HG02840 (cell line): ENCODE results near the gene EMP1.

ENCODE experiments used
- ATAC-seq: cut with Tn5 transposase; IDR thresholded peaks from one replicate; pipeline ENCODE4 v1.9.1; 2021; ENCODE audit warnings: mild to moderate bottlenecking, moderate library complexity, moderate number of reproducible peaks; ENCODE audit not compliant: unreplicated experiment, low FRiP score

Gene EMP1

GRCh38 chr12:13196130-13196921, at the start of gene EMP1:
TSS of gene EMP1 (plus strand) at chr12:13196726. CDS start at chr12:13211511, 14,785 bp downstream.
- ATAC-seq, result peak; percentile 73

- no peak for ATAC-seq
These were observed 48.6 kb upstream of the EMP1 start for GRCh38 chr12:13147688-13148484.

GRCh38 chr12:13148485-13148847, 48.1 kb upstream of the EMP1 start:
- no peak for ATAC-seq

GRCh38 chr12:13149411-13149810, 47.1 kb upstream of the EMP1 start:
- no peak for ATAC-seq

GRCh38 chr12:13152281-13152680, 44.2 kb upstream of the EMP1 start:
- no peak for ATAC-seq

GRCh38 chr12:13152756-13153155, 43.8 kb upstream of the EMP1 start:
- no peak for ATAC-seq

GRCh38 chr12:13153180-13153579, 43.3 kb upstream of the EMP1 start:
- ATAC-seq, result no peak

GRCh38 chr12:13154027-13154538, 42.4 kb upstream of the EMP1 start:
- ATAC-seq, result no peak

GRCh38 chr12:13154831-13155230, 41.7 kb upstream of the EMP1 start:
- no peak for ATAC-seq

- no peak for ATAC-seq
These were observed 40.2 kb upstream of the EMP1 start for GRCh38 chr12:13156277-13156676.

GRCh38 chr12:13161172-13161571, 35.4 kb upstream of the EMP1 start:
- no peak for ATAC-seq

GRCh38 chr12:13162904-13163303, 33.6 kb upstream of the EMP1 start:
- ATAC-seq, result no peak

- ATAC-seq, result no peak
These were observed 32.5 kb upstream of the EMP1 start for GRCh38 chr12:13163868-13164635.

GRCh38 chr12:13164921-13165616, 31.5 kb upstream of the EMP1 start:
- ATAC-seq, result no peak

GRCh38 chr12:13165617-13166041, 30.9 kb upstream of the EMP1 start:
- ATAC-seq, result no peak

- no peak for ATAC-seq
These were observed 29.3 kb upstream of the EMP1 start for GRCh38 chr12:13167226-13167625.

GRCh38 chr12:13167906-13168305, 28.6 kb upstream of the EMP1 start:
- ATAC-seq, result no peak

- no peak for ATAC-seq
These were observed 27.3 kb upstream of the EMP1 start for GRCh38 chr12:13169272-13169671.

- no peak for ATAC-seq
These were observed 25.5 kb upstream of the EMP1 start for GRCh38 chr12:13170892-13171490.
